Keratinocyte (primary cell): ENCODE data around the gene USP19. TPM values are rescaled to one million over a fixed set of nuclear protein-coding genes. Genes with fewer than 3 reads are reported as not detected.

ENCODE experiments used
- DNase-seq: peaks from one replicate; pipeline ENCODE4 v3.0.0-alpha.2; 2011; ENCODE audit warnings: low read depth, missing footprints, low spot score
- FAIRE-seq: peaks from 2 replicates; lab custom pipeline; 2011; peaks lifted over from hg19 to GRCh38; lab: Jason Lieb, UNC
- H2AFZ ChIP-seq: 2 replicates; pipeline ENCODE4 v1.6.0; 2012; ENCODE audit warnings: low read length, control low read depth, inconsistent platforms; ENCODE audit not compliant: control insufficient read depth
- H3K27ac ChIP-seq: 2 replicates; pipeline ENCODE4 v1.5.1; 2011; ENCODE audit warnings: low read length; ENCODE audit not compliant: control insufficient read depth, insufficient read depth
- H3K27me3 ChIP-seq: 3 replicates; pipeline ENCODE4 v1.6.0; 2011; ENCODE audit warnings: low read length; ENCODE audit not compliant: control insufficient read depth, insufficient read depth; ENCODE audit errors: extremely low read depth
- H3K36me3 ChIP-seq, 2 experiments: 2 replicates in 1 of 2; 3 replicates in 1 of 2; pipeline ENCODE4 v1.5.1; 2011; ENCODE audit warnings: low read length in 2 of 2, mild to moderate bottlenecking in 1 of 2; ENCODE audit not compliant: control insufficient read depth in 2 of 2, insufficient read depth in 2 of 2; ENCODE audit errors: extremely low read depth in 1 of 2
- H3K4me1 ChIP-seq: 3 replicates; pipeline ENCODE4 v1.5.1; 2011; ENCODE audit warnings: low read length; ENCODE audit not compliant: control insufficient read depth, insufficient read depth; ENCODE audit errors: extremely low read depth
- H3K4me2 ChIP-seq: 3 replicates; pipeline ENCODE4 v1.6.0; 2011; ENCODE audit warnings: low read depth, low read length; ENCODE audit not compliant: control insufficient read depth, insufficient read depth; ENCODE audit errors: extremely low read depth
- H3K4me3 ChIP-seq, 3 experiments: fragments of 200-600 bp in 1 of 3; sonication (generic) in 1 of 3; 2 replicates in 2 of 3; 3 replicates in 1 of 3; pipeline ENCODE4 v1.5.1; 2011 to 2016; ENCODE audit warnings: low read length in 3 of 3, mild to moderate bottlenecking in 3 of 3, control low read depth in 2 of 3, inconsistent platforms in 1 of 3, low read depth in 1 of 3, mixed read lengths in 1 of 3, mixed run types in 1 of 3, moderate library complexity in 1 of 3; ENCODE audit not compliant: control insufficient read depth in 2 of 3, insufficient read depth in 2 of 3; ENCODE audit errors: extremely low read depth in 1 of 3
- H3K79me2 ChIP-seq: 2 replicates; pipeline ENCODE4 v1.6.0; 2012; ENCODE audit warnings: low read length; ENCODE audit not compliant: control insufficient read depth, insufficient read depth
- H3K9ac ChIP-seq: 3 replicates; pipeline ENCODE4 v1.6.0; 2011; ENCODE audit warnings: low read length; ENCODE audit not compliant: control insufficient read depth, insufficient read depth; ENCODE audit errors: extremely low read depth
- H3K9me1 ChIP-seq: 3 replicates; pipeline ENCODE4 v1.6.0; 2011; ENCODE audit warnings: low read length; ENCODE audit not compliant: control insufficient read depth, insufficient read depth; ENCODE audit errors: extremely low read depth
- H3K9me3 ChIP-seq: 2 replicates; pipeline ENCODE4 v1.5.1; 2012; ENCODE audit warnings: low read depth, low read length; ENCODE audit not compliant: control insufficient read depth
- H4K20me1 ChIP-seq: 3 replicates; pipeline ENCODE4 v1.6.0; 2011; ENCODE audit warnings: low read length; ENCODE audit not compliant: control insufficient read depth, insufficient read depth; ENCODE audit errors: extremely low read depth
- EZH2 ChIP-seq: IDR thresholded peaks from one replicate; pipeline ENCODE4 v1.6.1; 2012; ENCODE audit warnings: inconsistent platforms, mild to moderate bottlenecking, low read length, moderate library complexity
- dilution Hi-C: fragments of 300-500 bp; cut with MboI; formaldehyde crosslinking; loops from one replicate; pipeline ENCODE4 v1.7.0; 2020; ENCODE audit warnings: low sequenced_read_pairs; ENCODE audit not compliant: extremely low pct_ligation_motif_present
- polyA plus RNA-seq, 5 experiments: library from polyadenylated mRNA; depleted of rRNA in 3 of 5; stranded (reverse) in 3 of 5; stranded (forward) in 1 of 5; unstranded in 1 of 5; fragments of >200 nt; gene quantifications; 1 replicate in 1 of 5; 2 replicates in 3 of 5; 3 replicates in 1 of 5; pipeline versions ENCODE4 v1.2.1 to v1.2.3, GENCODE V29; 2011 to 2012; ENCODE audit warnings: missing spikeins in 2 of 5, low read depth in 1 of 5, low replicate concordance in 1 of 5
- TF ChIP-seq, protein P1 (sequence below), 3 experiments: IDR thresholded peaks in 1 of 3; conservative IDR thresholded peaks in 1 of 3; optimal IDR thresholded peaks in 1 of 3; 2 replicates in 2 of 3; 3 replicates in 1 of 3; pipeline versions ENCODE3 to v1.5.1; 2011; ENCODE audit warnings: low read length in 3 of 3, mild to moderate bottlenecking in 3 of 3, moderate library complexity in 2 of 3, control low read depth in 1 of 3, inconsistent platforms in 1 of 3; ENCODE audit not compliant: insufficient read depth in 2 of 3; ENCODE audit errors: extremely low read depth in 1 of 3

The USP19 gene
- polyA plus RNA-seq, 1 donor (not counting 4 experiments of a cell fraction or from before 2014, with no cell fraction given): 23.1 TPM

- H3K9me3 ChIP-seq: no peaks in the 10 kb centered on the region
Measured at GRCh38 chr3:49163609-49164008, 43.0 kb upstream of the USP19 start.

DNA sequence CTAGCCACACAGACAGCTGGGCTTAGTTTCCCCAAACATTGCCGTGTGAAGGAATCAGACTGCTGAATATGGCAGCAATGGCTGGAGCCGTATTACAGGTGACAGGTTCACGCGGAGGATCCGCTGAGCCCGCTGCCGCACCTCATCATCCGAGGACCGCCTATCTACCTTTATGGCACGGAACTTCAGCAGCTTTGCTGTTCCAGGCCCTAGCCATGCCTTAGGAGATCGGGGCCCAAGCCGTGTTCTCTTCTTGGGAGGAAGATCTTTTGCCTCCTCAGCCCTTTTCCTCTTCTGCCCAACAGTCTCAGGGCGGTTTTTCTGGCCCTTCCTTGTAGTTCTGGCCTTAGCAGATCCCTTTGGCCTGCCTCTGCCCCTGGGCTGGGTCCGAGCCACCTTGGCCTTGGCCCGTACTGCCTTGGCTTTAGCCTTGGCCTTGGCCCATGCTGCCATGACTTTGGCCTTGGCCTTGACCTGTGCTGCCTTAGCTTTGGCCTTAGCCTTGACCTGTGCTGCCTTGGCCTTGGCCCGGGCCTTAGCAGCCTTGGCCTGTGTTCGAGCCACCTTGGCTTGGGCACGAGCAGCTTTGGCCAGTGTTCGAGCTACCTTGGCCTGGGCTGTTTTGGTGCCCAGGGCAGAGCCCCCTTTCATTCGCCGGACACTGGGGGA is 42.3 kb upstream of the USP19 start:
- Histone ChIP-seq H3K9ac (no peak overlapping the region), H3K4me3 (no peak overlapping the region), H3K9me3 (no peaks in the 10 kb centered on the region), H3K27ac (no peak overlapping the region), H3K9me1 (no peaks in the 10 kb centered on the region), H2AFZ (no peak overlapping the region), H3K4me2 (no peak overlapping the region), H3K4me1 (peaks cover 13% of the 10 kb centered on the region), H3K27me3 (no peaks in the 10 kb centered on the region), H3K79me2 (peaks cover 29% of the 10 kb centered on the region), H4K20me1 (no peaks in the 10 kb centered on the region), H3K36me3 (peaks cover 12 to 20% of the 10 kb centered on the region in 2 experiments)
- DNase-seq: no peak
- TF ChIP-seq, protein P1, sequence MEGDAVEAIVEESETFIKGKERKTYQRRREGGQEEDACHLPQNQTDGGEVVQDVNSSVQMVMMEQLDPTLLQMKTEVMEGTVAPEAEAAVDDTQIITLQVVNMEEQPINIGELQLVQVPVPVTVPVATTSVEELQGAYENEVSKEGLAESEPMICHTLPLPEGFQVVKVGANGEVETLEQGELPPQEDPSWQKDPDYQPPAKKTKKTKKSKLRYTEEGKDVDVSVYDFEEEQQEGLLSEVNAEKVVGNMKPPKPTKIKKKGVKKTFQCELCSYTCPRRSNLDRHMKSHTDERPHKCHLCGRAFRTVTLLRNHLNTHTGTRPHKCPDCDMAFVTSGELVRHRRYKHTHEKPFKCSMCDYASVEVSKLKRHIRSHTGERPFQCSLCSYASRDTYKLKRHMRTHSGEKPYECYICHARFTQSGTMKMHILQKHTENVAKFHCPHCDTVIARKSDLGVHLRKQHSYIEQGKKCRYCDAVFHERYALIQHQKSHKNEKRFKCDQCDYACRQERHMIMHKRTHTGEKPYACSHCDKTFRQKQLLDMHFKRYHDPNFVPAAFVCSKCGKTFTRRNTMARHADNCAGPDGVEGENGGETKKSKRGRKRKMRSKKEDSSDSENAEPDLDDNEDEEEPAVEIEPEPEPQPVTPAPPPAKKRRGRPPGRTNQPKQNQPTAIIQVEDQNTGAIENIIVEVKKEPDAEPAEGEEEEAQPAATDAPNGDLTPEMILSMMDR (optimal IDR thresholded peaks at IDR 0.05 in 1 of 3, IDR thresholded peaks at IDR 0.05 in 1 of 3, conservative IDR thresholded peaks at IDR 0.05 in 1 of 3; ENCODE audit: extremely low read depth in 1 of 3, insufficient read depth in 2 of 3, low read length in 3 of 3): no peak
- no peak for TF ChIP-seq EZH2
- dilution Hi-C loops: no loop called here
- FAIRE-seq: no peak

More at GRCh38 chr3:49163609-49164008, 43.0 kb upstream of the USP19 start:
- dilution Hi-C loops: no loop called here
- H3K36me3 ChIP-seq: peaks cover 12 to 20% of the 10 kb centered on the region in 2 experiments
- no peak overlapping the region for H3K4me3 ChIP-seq
- no peak overlapping the region for H2AFZ ChIP-seq
- H3K9me1 ChIP-seq: no peaks in the 10 kb centered on the region
- FAIRE-seq (no peak), DNase-seq (no peak)
- H3K4me1 ChIP-seq: peaks cover 13% of the 10 kb centered on the region
- H4K20me1 ChIP-seq: no peaks in the 10 kb centered on the region
- H3K9ac ChIP-seq: no peak overlapping the region
- no peak overlapping the region for H3K27ac ChIP-seq
- peaks cover 29% of the 10 kb centered on the region for H3K79me2 ChIP-seq
- no peaks in the 10 kb centered on the region for H3K27me3 ChIP-seq
- H3K4me2 ChIP-seq: no peak overlapping the region
- no peak for TF ChIP-seq EZH2
- TF ChIP-seq, protein P1 (optimal IDR thresholded peaks at IDR 0.05 in 1 of 3, IDR thresholded peaks at IDR 0.05 in 1 of 3, conservative IDR thresholded peaks at IDR 0.05 in 1 of 3; ENCODE audit: extremely low read depth in 1 of 3, insufficient read depth in 2 of 3, low read length in 3 of 3): no peak
